Heart left ventricle (tissue), 13 donors: ENCODE results near the gene SEC31A.

Experiments
- POLR2A ChIP-seq, 2 donors: fragments of 450-650 bp; IDR thresholded peaks; one replicate each; pipeline ENCODE4 v1.6.1; 2017; ENCODE audit warnings: antibody characterized with exemption in 2 of 2, mild to moderate bottlenecking in 2 of 2, moderate library complexity in 2 of 2
- TF ChIP-seq, protein P1 (sequence below), 12 donors: fragments of 200-600 bp; sonication (generic) in 4 of 12; IDR thresholded peaks; one replicate each; pipeline versions ENCODE4 v1.5.0 to v1.8.0; 2018 to 2022; ENCODE audit warnings: antibody characterized with exemption in 12 of 12, mild to moderate bottlenecking in 5 of 12
- donor health status: ischemic (EF 13 %, LVEDD 7.1; RV severe dilation, severe dysfunction).
- donor health status: DM: no; HTN: yes; CAD: no.
- donor health status: DM: no; HTN: no; CAD: no.
- donor health status: ischemic (EF 25% LVEDD 6.9; RV normal size, moderate dysfunction).
- donor health status: ischemic (EF 25% LVEDD 5.7; RV mildly dilated, moderate dysfunction).
- donor health status: ischemic (EF 35%, LVEDD 5.7; RV mildly dilated, moderate dysfunction).
- donor health status: nonischemic (EF 11% LVEDD 7.7; RV severe dilation, severe dysfunction).
- donor health status: DM: yes; HTN: yes; CAD: no.
- donor health status: PGD.
- donor health status: ischemic (EF 29% LVEDD 5.4; RV normal size, mild dysfunction).
- donor health status: nonischemic (EF 23%, LVEDD 6.1; RV moderate dilation, normal function).

DNA sequence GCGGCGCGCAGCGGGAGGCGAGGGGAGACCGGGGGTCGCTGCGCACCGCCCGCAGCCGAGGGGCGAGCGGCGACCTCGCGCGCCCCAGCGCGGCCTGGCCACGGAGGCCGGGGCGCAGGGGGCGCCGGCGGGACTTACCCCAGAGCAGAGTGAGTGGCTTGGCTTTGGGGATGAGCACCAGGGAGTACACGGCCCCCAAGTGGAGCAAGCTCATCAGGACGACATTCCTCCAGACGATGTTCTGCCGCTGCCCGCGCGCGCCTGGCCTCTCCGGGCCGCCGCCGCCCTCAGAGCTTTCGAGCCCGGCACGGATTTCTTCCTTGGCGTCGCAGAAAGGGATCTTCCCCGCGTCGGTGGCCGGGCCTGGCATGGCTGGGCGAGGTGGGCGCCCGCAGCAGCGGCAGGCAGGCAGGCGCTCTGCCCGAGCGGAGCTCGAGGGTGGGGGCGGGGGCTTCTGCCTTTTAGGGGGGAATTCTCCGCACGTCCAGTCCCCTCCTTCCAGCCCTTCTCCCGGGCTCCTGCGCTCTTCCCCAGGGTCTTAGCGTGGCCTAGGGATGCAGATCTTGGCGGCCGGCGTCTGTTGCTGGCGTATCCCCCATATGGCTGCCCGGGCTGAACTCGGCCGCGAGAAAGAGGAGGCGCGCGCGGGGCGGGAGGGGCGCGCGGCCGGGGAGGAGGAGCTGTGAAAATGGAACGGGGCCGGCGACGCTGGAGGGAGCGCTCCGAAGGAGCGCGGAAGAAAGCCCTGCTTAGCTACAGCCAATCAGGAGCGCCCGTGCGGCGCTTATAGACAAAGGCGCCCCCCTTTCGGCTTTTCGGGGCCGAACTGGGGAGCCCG is 92.6 kb downstream of the SEC31A start, which contains the start of gene SCD5:
- TF ChIP-seq, protein P1, sequence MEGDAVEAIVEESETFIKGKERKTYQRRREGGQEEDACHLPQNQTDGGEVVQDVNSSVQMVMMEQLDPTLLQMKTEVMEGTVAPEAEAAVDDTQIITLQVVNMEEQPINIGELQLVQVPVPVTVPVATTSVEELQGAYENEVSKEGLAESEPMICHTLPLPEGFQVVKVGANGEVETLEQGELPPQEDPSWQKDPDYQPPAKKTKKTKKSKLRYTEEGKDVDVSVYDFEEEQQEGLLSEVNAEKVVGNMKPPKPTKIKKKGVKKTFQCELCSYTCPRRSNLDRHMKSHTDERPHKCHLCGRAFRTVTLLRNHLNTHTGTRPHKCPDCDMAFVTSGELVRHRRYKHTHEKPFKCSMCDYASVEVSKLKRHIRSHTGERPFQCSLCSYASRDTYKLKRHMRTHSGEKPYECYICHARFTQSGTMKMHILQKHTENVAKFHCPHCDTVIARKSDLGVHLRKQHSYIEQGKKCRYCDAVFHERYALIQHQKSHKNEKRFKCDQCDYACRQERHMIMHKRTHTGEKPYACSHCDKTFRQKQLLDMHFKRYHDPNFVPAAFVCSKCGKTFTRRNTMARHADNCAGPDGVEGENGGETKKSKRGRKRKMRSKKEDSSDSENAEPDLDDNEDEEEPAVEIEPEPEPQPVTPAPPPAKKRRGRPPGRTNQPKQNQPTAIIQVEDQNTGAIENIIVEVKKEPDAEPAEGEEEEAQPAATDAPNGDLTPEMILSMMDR (IDR thresholded peaks at IDR 0.05) = no peak
- no peak for TF ChIP-seq POLR2A (IDR thresholded peaks at IDR 0.05)
